Hepatocyte (in vitro differentiated cells): ENCODE measurements around the gene ACIN1. TPM values are rescaled to one million over a fixed set of nuclear protein-coding genes. Genes with fewer than 3 reads are reported as not detected.

Source experiments
- DNase-seq: peaks from one replicate; pipeline ENCODE4 v3.0.0-alpha.2; 2016; ENCODE audit warnings: low spot score
- H2AFZ ChIP-seq: fragments of 200-600 bp; sonication (generic); 2 replicates; pipeline ENCODE4 v1.6.0; 2016; ENCODE audit warnings: antibody characterized with exemption, mild to moderate bottlenecking
- H3K27ac ChIP-seq: fragments of 200-600 bp; sonication (generic); 2 replicates; pipeline ENCODE4 v1.5.1; 2016; ENCODE audit warnings: mild to moderate bottlenecking
- H3K27me3 ChIP-seq: fragments of 200-600 bp; sonication (generic); 2 replicates; pipeline ENCODE4 v1.6.1; 2016
- H3K36me3 ChIP-seq: fragments of 200-600 bp; sonication (generic); replicated peaks from 2 replicates; pipeline ENCODE4 v1.5.1; 2016; ENCODE audit warnings: low read depth; ENCODE audit not compliant: insufficient read depth
- H3K4me1 ChIP-seq: fragments of 200-600 bp; sonication (generic); 2 replicates; pipeline ENCODE4 v1.5.1; 2016; ENCODE audit warnings: mild to moderate bottlenecking, moderate library complexity; ENCODE audit not compliant: insufficient read depth
- H3K4me2 ChIP-seq: fragments of 200-600 bp; sonication (generic); 2 replicates; pipeline ENCODE4 v1.6.0; 2016
- H3K4me3 ChIP-seq: fragments of 200-600 bp; sonication (generic); 2 replicates; pipeline ENCODE4 v1.5.1; 2016; ENCODE audit warnings: mild to moderate bottlenecking
- H3K79me2 ChIP-seq: fragments of 200-600 bp; sonication (generic); 2 replicates; pipeline ENCODE4 v1.6.0; 2017; ENCODE audit warnings: mild to moderate bottlenecking
- H3K9me2 ChIP-seq: fragments of 200-600 bp; sonication (generic); replicated peaks from 2 replicates; pipeline ENCODE4 v1.6.0; 2017; ENCODE audit warnings: mild to moderate bottlenecking; ENCODE audit not compliant: insufficient read depth
- H3K9me3 ChIP-seq: fragments of 200-600 bp; sonication (generic); 2 replicates; pipeline ENCODE4 v1.5.1; 2016; ENCODE audit warnings: low read depth, mild to moderate bottlenecking
- H4K20me1 ChIP-seq: fragments of 200-600 bp; sonication (generic); 2 replicates; pipeline ENCODE4 v1.6.0; 2016; ENCODE audit warnings: mild to moderate bottlenecking; ENCODE audit not compliant: insufficient read depth, poor library complexity, severe bottlenecking
- EZH2 ChIP-seq: fragments of 200-600 bp; sonication (generic); IDR thresholded peaks from 2 replicates; pipeline ENCODE4 v1.6.1; 2016; ENCODE audit warnings: antibody characterized with exemption, mild to moderate bottlenecking, borderline replicate concordance
- EZH2phosphoT487 ChIP-seq: fragments of 200-600 bp; sonication (generic); IDR thresholded peaks from one replicate; pipeline ENCODE4 v1.6.1; 2018; ENCODE audit warnings: antibody characterized with exemption, mild to moderate bottlenecking, low read depth, moderate library complexity; ENCODE audit not compliant: unreplicated experiment, severe bottlenecking
- whole genome bisulfite sequencing: methylation state at CpG from one replicate; pipeline ENCODE4 v1.1.6; 2016; ENCODE audit warnings: low lambda C conversion rate; ENCODE audit errors: missing lambda C conversion rate; 5-methylcytosine and 5-hydroxymethylcytosine counted together
- polyA plus RNA-seq: library from polyadenylated mRNA; unstranded; fragments of >200 nt; fragmentation: Nextera tagmentation; extraction: Ambion mirVana; gene quantifications from 2 replicates; pipeline ENCODE4 v1.2.1, GENCODE V29; 2016
- total RNA-seq: library from RNA; depleted of rRNA; stranded (reverse); fragments of >200 nt; gene quantifications from 2 replicates; pipeline ENCODE4 v1.2.3, GENCODE V29; 2014
- TF ChIP-seq, protein P1 (sequence below): fragments of 200-600 bp; sonication (generic); IDR thresholded peaks from 2 replicates; pipeline ENCODE4 v1.5.1; 2016; ENCODE audit warnings: antibody characterized with exemption, mild to moderate bottlenecking; ENCODE audit not compliant: poor library complexity

ACIN1 gene
- total and polyA plus RNA-seq, 2 experiments from 2014 or later: 44.3 to 108 TPM

DNA sequence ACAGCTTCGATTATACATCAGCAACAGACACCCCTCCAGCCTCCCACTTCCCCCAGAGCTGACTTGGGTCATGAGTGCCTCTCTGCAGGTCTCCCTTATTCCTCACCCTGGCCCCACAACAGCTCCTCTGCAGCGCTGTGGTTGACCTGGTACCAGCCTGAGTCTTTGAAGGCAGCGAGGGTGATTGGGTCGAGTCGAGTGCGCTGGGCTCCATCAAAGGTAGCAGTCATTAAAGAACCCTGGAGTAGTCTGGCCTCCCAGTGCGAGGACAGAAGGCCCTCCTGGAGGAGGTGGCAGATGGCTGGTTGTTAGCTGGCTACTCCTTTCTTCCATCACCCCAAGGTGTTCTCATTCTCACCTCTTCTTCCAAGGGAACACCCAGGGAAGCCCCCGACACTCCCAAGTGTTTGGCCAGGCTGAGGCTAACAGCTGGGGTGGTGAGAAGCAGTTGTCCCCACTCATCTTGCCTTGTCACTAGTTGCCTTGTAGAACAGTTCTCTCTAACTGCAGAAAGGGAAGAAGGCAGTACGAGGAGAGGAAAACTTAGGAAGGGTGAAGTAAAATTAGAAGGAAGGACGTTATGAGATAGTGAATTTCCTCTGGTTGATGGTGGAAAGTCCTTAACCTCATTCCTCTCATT is 7.2 kb upstream of the ACIN1 start:
- no peak overlapping the region for H3K27ac ChIP-seq
- peaks cover 5% of the 10 kb centered on the region for H4K20me1 ChIP-seq
- no peak overlapping the region for H2AFZ ChIP-seq
- no peak overlapping the region for H3K4me2 ChIP-seq
- TF ChIP-seq EZH2 (no peak), EZH2phosphoT487 (no peak)
- TF ChIP-seq, protein P1, sequence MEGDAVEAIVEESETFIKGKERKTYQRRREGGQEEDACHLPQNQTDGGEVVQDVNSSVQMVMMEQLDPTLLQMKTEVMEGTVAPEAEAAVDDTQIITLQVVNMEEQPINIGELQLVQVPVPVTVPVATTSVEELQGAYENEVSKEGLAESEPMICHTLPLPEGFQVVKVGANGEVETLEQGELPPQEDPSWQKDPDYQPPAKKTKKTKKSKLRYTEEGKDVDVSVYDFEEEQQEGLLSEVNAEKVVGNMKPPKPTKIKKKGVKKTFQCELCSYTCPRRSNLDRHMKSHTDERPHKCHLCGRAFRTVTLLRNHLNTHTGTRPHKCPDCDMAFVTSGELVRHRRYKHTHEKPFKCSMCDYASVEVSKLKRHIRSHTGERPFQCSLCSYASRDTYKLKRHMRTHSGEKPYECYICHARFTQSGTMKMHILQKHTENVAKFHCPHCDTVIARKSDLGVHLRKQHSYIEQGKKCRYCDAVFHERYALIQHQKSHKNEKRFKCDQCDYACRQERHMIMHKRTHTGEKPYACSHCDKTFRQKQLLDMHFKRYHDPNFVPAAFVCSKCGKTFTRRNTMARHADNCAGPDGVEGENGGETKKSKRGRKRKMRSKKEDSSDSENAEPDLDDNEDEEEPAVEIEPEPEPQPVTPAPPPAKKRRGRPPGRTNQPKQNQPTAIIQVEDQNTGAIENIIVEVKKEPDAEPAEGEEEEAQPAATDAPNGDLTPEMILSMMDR: no peak
- WGBS: 94% methylated on average over 10 of the region's 10 CpGs
- H3K4me3 ChIP-seq: no peak overlapping the region
- peaks cover 22% of the 10 kb centered on the region for H3K79me2 ChIP-seq
- DNase-seq: no peak
- H3K36me3 ChIP-seq: no peaks in the 10 kb centered on the region
- H3K9me3 ChIP-seq: no peaks in the 10 kb centered on the region
- no peaks in the 10 kb centered on the region for H3K27me3 ChIP-seq
- peaks cover 4% of the 10 kb centered on the region for H3K4me1 ChIP-seq
- H3K9me2 ChIP-seq: no peaks in the 10 kb centered on the region

DNA sequence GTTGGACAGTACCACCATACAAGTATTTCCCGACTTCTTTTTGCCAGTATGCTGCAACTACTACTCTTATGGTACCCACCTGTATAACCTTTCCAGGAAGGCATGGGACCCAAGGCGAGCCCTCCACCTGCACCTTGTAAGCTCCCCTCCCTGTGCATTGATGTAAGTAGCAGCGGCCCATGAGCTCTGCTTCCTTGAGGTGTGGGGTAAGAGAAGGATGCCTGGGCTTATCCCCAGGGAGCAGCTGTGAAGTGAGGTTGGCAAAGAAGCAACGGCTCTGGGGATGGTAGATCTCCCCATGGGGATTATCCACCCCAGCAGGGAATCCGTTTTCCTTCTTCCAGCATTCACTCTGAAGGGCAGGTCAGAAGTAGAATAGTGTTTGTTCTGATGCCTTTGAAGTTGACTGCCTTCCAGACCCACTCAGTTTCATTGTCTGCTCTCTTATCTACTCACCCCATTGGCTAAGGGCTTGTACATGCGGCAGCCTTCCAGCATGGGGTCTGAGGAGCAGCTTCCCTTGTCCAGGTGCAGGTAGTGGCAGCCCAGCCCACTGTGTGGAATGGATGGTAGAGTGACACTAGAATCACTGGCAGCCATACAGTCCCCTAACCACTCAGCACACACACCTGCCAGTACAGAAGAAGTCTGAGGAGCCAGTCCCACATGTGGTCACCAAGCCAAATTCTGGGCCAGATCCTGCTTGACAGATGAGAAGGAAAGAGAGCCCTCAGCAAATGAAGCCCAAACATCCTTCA is 6.5 kb upstream of the ACIN1 start:
- Histone ChIP-seq H2AFZ (no peak overlapping the region), H3K9me2 (no peaks in the 10 kb centered on the region), H3K4me1 (peaks cover 11% of the 10 kb centered on the region), H3K27ac (no peak overlapping the region), H3K4me3 (no peak overlapping the region), H3K79me2 (peaks cover 29% of the 10 kb centered on the region), H3K4me2 (no peak overlapping the region), H3K36me3 (no peaks in the 10 kb centered on the region), H4K20me1 (peaks cover 5% of the 10 kb centered on the region), H3K9me3 (no peaks in the 10 kb centered on the region), H3K27me3 (no peaks in the 10 kb centered on the region)
- no peak for TF ChIP-seq EZH2
- TF ChIP-seq EZH2phosphoT487: no peak
- TF ChIP-seq, protein P1: no peak
- 67% methylated on average over 6 of the region's 6 CpGs for WGBS
- DNase-seq: no peak

DNA sequence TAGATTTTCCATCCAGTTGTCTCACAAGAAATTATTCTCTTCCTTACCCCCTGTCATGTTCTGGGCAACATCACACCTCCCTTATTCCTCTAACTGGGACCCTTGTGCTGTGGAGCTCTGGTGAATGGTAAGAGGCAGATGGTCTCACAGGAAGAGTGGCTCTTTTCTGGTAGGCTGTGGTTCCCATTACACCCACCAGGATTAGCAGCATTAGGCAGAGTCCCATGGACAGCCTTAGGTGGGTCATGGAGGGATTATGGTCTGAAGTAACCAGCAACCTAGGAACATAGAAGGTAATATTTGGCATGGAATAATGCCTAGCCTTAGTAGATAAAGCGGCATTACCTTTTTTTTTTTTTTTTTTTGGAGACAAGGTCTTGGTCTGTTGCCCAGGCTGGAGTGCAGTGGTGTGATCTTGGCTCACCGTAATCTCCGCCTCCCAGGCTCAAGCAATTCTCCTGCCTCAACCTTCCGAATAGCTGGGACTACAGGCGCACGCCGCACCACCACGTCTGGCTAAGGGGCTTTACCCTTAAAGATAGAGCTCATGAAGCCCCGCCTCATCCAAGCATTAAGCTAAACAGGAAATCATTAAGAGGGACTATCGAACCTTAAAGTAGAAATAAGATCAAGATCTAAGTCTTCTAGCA is 4.4 kb upstream of the ACIN1 start:
- peaks cover 6% of the 10 kb centered on the region for H4K20me1 ChIP-seq
- H3K4me2 ChIP-seq: no peak overlapping the region
- no peaks in the 10 kb centered on the region for H3K9me3 ChIP-seq
- peaks cover 35% of the 10 kb centered on the region for H3K79me2 ChIP-seq
- no peak for DNase-seq
- no peak overlapping the region for H3K4me3 ChIP-seq
- no peaks in the 10 kb centered on the region for H3K36me3 ChIP-seq
- no peak overlapping the region for H2AFZ ChIP-seq
- TF ChIP-seq EZH2phosphoT487 (no peak), EZH2 (no peak)
- TF ChIP-seq, protein P1: no peak
- no peaks in the 10 kb centered on the region for H3K27me3 ChIP-seq
- 93% methylated on average over 10 of the region's 10 CpGs for WGBS
- no peak overlapping the region for H3K27ac ChIP-seq
- H3K4me1 ChIP-seq: peaks cover 11% of the 10 kb centered on the region
- no peaks in the 10 kb centered on the region for H3K9me2 ChIP-seq
